Type B pancreatic cell (in vitro differentiated cells): Measurements from ENCODE around the gene COL23A1. TPM values are rescaled to one million over a fixed set of nuclear protein-coding genes. Genes with fewer than 3 reads are reported as not detected.

ENCODE experiments used
- DNase-seq: peaks from one replicate; pipeline ENCODE4 v3.0.0; 2021; ENCODE audit warnings: mixed read lengths; ENCODE audit not compliant: unreplicated experiment; ENCODE audit errors: extremely low spot score
- H3K27ac Mint-ChIP-seq: 2 replicates; pipeline ENCODE4 v1.8.0; 2021; ENCODE audit warnings: mild to moderate bottlenecking, mixed read lengths
- H3K27me3 Mint-ChIP-seq: 2 replicates; pipeline ENCODE4 v1.8.0; 2021; ENCODE audit warnings: mixed read lengths
- H3K36me3 Mint-ChIP-seq: 2 replicates; pipeline ENCODE4 v1.8.0; 2021; ENCODE audit warnings: mixed read lengths
- H3K4me1 Mint-ChIP-seq: one replicate; pipeline ENCODE4 v1.8.0; 2021; ENCODE audit warnings: mixed read lengths; ENCODE audit not compliant: unreplicated experiment
- H3K4me3 Mint-ChIP-seq: 2 replicates; pipeline ENCODE4 v1.8.0; 2021; ENCODE audit warnings: mild to moderate bottlenecking, mixed read lengths
- H3K9me3 Mint-ChIP-seq: 2 replicates; pipeline ENCODE4 v1.8.0; 2021; ENCODE audit warnings: mixed read lengths
- CTCF ChIP-seq: fragments of 200-600 bp; sonication (generic); conservative IDR thresholded peaks from 2 replicates; pipeline ENCODE4 v1.5.0; 2021; ENCODE audit warnings: antibody characterized with exemption, mild to moderate bottlenecking
- total RNA-seq: library from RNA; stranded (reverse); gene quantifications from 2 replicates; pipeline ENCODE4 v1.2.1, GENCODE V29; 2021; ENCODE audit warnings: low replicate concordance

The COL23A1 gene
- total RNA-seq, 1 donor from 2014 or later, result 15.5 TPM

GRCh38 chr5:178333821-178334481 lies 256.2 kb downstream of the COL23A1 start:
- no peaks in the 10 kb centered on the region for H3K36me3 Mint-ChIP-seq
- TF ChIP-seq CTCF, result no peak
- H3K27ac Mint-ChIP-seq, result no peak overlapping the region
- H3K4me1 Mint-ChIP-seq, result peaks cover 26% of the 10 kb centered on the region
- H3K9me3 Mint-ChIP-seq, result no peaks in the 10 kb centered on the region
- peaks cover 5% of the 10 kb centered on the region for H3K27me3 Mint-ChIP-seq
- no peak overlapping the region for H3K4me3 Mint-ChIP-seq
- no peak for DNase-seq

- Mint-ChIP-seq H3K27ac (peak overlapping the region; percentile 26), H3K27me3 (peaks cover 3% of the 10 kb centered on the region), H3K4me1 (peaks cover 31% of the 10 kb centered on the region), H3K4me3 (no peak overlapping the region), H3K36me3 (no peaks in the 10 kb centered on the region), H3K9me3 (no peaks in the 10 kb centered on the region)
- no peak for TF ChIP-seq CTCF
- no peak for DNase-seq
These were observed 258.0 kb downstream of the COL23A1 start for GRCh38 chr5:178332210-178332641.

- no peak overlapping the region for H3K4me3 Mint-ChIP-seq
- no peak for TF ChIP-seq CTCF
- DNase-seq, result no peak
- H3K4me1 Mint-ChIP-seq, result peaks cover 25% of the 10 kb centered on the region
- peaks cover 4% of the 10 kb centered on the region for H3K27me3 Mint-ChIP-seq
- H3K27ac Mint-ChIP-seq, result peak overlapping the region; percentile 80
- H3K36me3 Mint-ChIP-seq, result no peaks in the 10 kb centered on the region
- no peaks in the 10 kb centered on the region for H3K9me3 Mint-ChIP-seq
These were observed 258.6 kb downstream of the COL23A1 start for GRCh38 chr5:178331491-178331996.

- no peaks in the 10 kb centered on the region for H3K9me3 Mint-ChIP-seq
- no peak overlapping the region for H3K4me3 Mint-ChIP-seq
- H3K27me3 Mint-ChIP-seq, result peaks cover 7% of the 10 kb centered on the region
- no peaks in the 10 kb centered on the region for H3K36me3 Mint-ChIP-seq
- peaks cover 30% of the 10 kb centered on the region for H3K4me1 Mint-ChIP-seq
- DNase-seq, result no peak
- H3K27ac Mint-ChIP-seq, result peak overlapping the region; percentile 80
- no peak for TF ChIP-seq CTCF
These were observed 259.3 kb downstream of the COL23A1 start for GRCh38 chr5:178330791-178331404.

GRCh38 chr5:178328826-178329730 lies 261.1 kb downstream of the COL23A1 start:
- Mint-ChIP-seq H3K36me3 (no peaks in the 10 kb centered on the region), H3K9me3 (no peaks in the 10 kb centered on the region), H3K27ac (no peak overlapping the region), H3K4me3 (no peak overlapping the region), H3K27me3 (peaks cover 15% of the 10 kb centered on the region), H3K4me1 (peaks cover 41% of the 10 kb centered on the region)
- DNase-seq, result no peak
- no peak for TF ChIP-seq CTCF
